22Rv1 (cell line): Measurements from ENCODE around the gene GRAMD2B.

Source experiments
- H3K27ac ChIP-seq: fragments of 450-650 bp; 2 replicates; pipeline ENCODE4 v1.5.1; 2017
- CTCF ChIP-seq: fragments of 450-650 bp; IDR thresholded peaks from 2 replicates; pipeline ENCODE4 v1.5.1; 2017; ENCODE audit warnings: mild to moderate bottlenecking
- ZFX ChIP-seq: fragments of 450-650 bp; IDR thresholded peaks from 2 replicates; pipeline ENCODE4 v1.6.1; 2017; ENCODE audit warnings: antibody characterized with exemption, borderline replicate concordance

Gene GRAMD2B

DNA sequence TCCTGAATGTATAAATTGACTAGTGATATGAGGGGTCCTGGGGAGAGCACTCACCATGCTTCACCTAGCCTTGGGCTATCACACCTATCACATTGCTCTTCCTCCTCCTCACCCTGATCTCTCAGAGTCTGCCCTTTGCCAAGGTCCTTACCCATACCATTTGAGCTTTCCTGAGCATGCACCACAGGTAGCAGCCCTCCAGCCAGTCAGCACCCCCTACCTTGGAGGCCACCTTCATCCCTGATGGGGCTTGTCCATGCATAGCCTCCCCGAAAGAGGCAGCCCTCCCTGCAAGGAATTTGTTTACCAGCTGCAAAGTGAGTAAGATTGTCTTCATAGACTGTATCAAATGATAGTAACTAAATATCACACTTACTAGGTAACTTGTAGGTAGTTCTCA, 88.8 kb downstream of the GRAMD2B start:
- TF ChIP-seq CTCF: no peak
- TF ChIP-seq ZFX: no peak
- H3K27ac ChIP-seq: no peak overlapping the region

GRCh38 chr5:126512451-126512850, 89.2 kb downstream of the GRAMD2B start:
- H3K27ac ChIP-seq: no peak overlapping the region
- TF ChIP-seq ZFX (no peak), CTCF (no peak)

GRCh38 chr5:126513302-126513701, 90.1 kb downstream of the GRAMD2B start:
- no peak overlapping the region for H3K27ac ChIP-seq

DNA sequence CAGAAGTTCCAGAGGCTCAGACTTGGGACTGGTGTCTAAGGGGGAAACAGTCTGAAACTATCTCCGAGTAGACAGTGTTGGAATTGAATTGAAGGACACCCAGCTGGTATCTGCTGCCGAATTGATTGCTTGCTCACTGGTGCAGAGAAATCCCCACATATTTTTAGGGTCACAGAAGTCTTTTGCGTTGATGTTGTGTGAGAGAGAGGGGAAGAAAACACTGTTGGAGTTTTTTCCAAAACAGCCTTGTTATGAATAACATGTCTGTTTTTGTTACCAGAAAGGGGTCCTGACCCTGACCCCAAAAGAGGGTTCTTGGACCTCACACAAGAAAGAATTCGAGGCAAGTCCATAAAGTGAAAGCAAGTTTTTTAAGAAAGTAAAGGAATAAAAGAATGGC, 90.5 kb downstream of the GRAMD2B start:
- no peak overlapping the region for H3K27ac ChIP-seq
- TF ChIP-seq ZFX: no peak
- no peak for TF ChIP-seq CTCF

More at GRCh38 chr5:126513302-126513701, 90.1 kb downstream of the GRAMD2B start:
- TF ChIP-seq CTCF: no peak
- TF ChIP-seq ZFX: no peak

- no peak overlapping the region for H3K27ac ChIP-seq
- TF ChIP-seq CTCF: no peak
- TF ChIP-seq ZFX: no peak
These were observed 90.9 kb downstream of the GRAMD2B start for GRCh38 chr5:126514131-126514557.

GRCh38 chr5:126514558-126515141, 91.4 kb downstream of the GRAMD2B start:
- H3K27ac ChIP-seq: no peak overlapping the region
- TF ChIP-seq ZFX: no peak
- no peak for TF ChIP-seq CTCF

GRCh38 chr5:126515337-126515736, 92.1 kb downstream of the GRAMD2B start:
- no peak overlapping the region for H3K27ac ChIP-seq
- TF ChIP-seq CTCF: no peak
- no peak for TF ChIP-seq ZFX
